Measurements from ENCODE around the gene TOM1L1.

The TOM1L1 gene

DNA sequence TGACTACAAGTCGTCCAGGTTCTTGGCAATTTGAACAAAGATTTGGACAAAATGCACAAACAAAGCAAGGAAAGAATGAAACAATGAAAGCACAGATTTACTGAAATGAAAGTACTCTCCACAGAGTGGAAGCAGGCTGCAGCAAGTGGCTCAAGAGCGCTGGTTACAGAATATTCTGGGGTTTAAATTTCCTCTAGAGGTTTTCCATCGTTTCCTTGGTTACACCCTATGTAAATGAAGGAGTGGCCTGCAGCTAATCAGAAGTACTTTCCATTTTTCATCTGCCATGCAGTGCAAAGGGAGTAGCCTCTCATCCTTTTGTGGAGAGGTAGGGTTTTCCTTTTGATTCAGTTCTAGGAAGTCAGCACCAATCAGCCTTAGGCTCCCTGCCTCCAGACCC is 79.7 kb downstream of the TOM1L1 start:
- H3K4me1 Mint-ChIP-seq (ENCODE audit: low read depth) = no peaks in the 10 kb centered on the region
- no peaks in the 10 kb centered on the region for H3K27me3 Mint-ChIP-seq
- H3K9me3 Mint-ChIP-seq = no peaks in the 10 kb centered on the region
- H3K27ac Mint-ChIP-seq = no peak overlapping the region
- H3K36me3 Mint-ChIP-seq (ENCODE audit: low read depth) = peaks cover 8% of the 10 kb centered on the region
- H3K4me3 Mint-ChIP-seq = no peak overlapping the region

DNA sequence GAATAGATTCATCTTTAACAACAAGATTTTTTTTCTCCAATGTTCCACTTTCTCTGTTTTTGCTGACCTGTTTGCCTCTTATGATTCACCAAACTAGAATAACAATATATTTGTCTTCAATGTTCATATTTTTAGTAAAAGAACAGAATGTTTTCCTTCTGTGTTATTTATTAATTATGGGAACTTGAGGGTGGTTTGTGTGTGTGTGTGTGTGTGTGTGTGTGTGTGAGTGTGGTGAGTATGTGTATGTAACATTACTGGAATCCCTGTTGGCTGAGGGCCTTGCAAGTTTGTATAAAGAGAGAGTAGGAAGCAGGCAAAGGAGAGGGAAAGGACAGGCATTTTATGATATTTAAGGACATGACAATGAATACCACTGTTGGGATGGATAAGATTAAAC is 81.7 kb downstream of the TOM1L1 start:
- no peaks in the 10 kb centered on the region for H3K9me3 Mint-ChIP-seq

DNA sequence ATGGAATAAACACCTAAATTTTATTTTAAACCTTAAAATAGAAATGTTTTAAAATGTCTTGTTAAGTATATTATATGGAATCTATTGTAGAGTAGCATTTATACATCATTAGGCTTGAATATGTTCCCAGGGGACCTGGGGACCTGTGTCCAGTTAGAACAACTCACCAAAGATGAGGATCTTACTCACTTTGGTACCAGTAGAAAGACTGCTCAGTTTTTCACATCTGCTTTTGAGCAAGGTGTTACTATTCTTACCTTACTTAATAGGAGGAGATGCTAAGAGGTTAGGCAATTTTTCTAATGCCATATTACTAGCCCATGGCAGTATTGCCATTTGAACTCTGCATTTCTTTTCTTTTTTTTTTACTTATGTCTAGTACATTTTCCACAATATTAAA is 82.6 kb downstream of the TOM1L1 start:
- no peaks in the 10 kb centered on the region for H3K4me1 Mint-ChIP-seq (ENCODE audit: low read depth)
- H3K4me3 Mint-ChIP-seq = no peak overlapping the region

More for the DNA sequence above, 81.7 kb downstream of the TOM1L1 start:
- H3K36me3 Mint-ChIP-seq (ENCODE audit: low read depth) = peaks cover 8% of the 10 kb centered on the region
- no peaks in the 10 kb centered on the region for H3K4me1 Mint-ChIP-seq (ENCODE audit: low read depth)
- H3K27ac Mint-ChIP-seq = no peak overlapping the region
- no peaks in the 10 kb centered on the region for H3K27me3 Mint-ChIP-seq
- H3K4me3 Mint-ChIP-seq = no peak overlapping the region

DNA sequence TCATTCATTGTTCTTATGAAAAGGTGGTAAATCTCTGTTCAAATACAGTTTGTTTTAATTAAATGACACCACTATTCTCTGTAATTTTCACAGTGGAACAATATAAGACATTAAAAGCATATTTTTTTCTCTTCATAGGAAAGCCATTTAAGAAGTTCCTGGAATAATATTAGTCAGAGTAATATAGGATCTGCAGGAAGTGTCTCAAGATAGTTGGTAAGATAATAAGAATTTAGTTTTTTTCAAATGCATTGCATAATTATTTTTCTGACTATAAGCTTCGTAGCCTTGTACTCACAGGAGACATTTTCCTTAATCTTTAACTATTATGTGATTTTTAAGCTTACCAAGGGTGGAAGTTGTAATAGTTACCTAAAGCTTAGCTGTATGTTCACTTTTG is 84.8 kb downstream of the TOM1L1 start:
- no peak overlapping the region for H3K27ac Mint-ChIP-seq
- H3K4me1 Mint-ChIP-seq (ENCODE audit: low read depth) = no peaks in the 10 kb centered on the region
- no peak overlapping the region for H3K4me3 Mint-ChIP-seq
- H3K36me3 Mint-ChIP-seq (ENCODE audit: low read depth) = peaks cover 8% of the 10 kb centered on the region
- H3K9me3 Mint-ChIP-seq = no peaks in the 10 kb centered on the region
- H3K27me3 Mint-ChIP-seq = no peaks in the 10 kb centered on the region

More for the DNA sequence above, 82.6 kb downstream of the TOM1L1 start:
- no peaks in the 10 kb centered on the region for H3K27me3 Mint-ChIP-seq
- peaks cover 8% of the 10 kb centered on the region for H3K36me3 Mint-ChIP-seq (ENCODE audit: low read depth)
- H3K27ac Mint-ChIP-seq = no peak overlapping the region
- no peaks in the 10 kb centered on the region for H3K9me3 Mint-ChIP-seq

DNA sequence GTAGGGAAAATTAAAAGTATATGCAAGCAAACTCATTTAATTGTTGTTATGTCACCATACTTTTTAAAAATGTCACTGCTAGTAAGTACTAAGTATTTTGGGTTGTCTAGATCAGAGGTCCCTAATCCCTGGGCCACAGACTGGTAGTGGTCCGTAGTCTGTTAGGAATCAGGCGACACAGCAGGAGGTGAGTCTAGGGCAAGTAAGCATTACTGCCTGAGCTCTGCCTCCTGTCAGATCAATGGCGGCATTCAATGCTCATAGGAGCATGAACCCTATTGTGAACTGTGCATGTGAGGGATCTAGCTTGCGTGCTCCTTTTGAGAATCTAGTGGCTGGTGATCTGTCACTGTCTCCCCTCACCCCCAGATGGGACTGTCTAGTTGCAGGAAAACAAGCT is 89.5 kb downstream of the TOM1L1 start:
- Mint-ChIP-seq H3K9me3 (no peaks in the 10 kb centered on the region), H3K27ac (no peak overlapping the region), H3K4me1 (ENCODE audit: low read depth) (no peaks in the 10 kb centered on the region), H3K27me3 (no peaks in the 10 kb centered on the region), H3K4me3 (no peak overlapping the region), H3K36me3 (ENCODE audit: low read depth) (peaks cover 5% of the 10 kb centered on the region)

DNA sequence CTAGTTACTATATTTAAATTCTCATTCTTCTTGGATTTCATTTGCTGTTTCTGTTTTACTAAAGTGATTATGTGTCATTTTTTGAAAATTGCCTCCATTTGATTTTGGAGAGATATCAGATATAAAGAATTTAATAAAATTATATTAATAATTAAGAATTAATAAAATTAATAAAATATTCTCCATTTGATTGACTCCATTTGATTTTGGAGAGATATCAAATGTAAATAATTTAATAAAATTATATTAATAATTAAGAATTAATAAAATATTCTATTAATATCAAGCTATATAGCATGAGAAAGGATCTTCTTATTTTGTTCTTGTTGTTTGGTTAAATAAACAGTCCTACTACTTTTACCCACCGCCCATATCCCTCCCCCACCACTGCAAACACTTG is 90.9 kb downstream of the TOM1L1 start:
- Mint-ChIP-seq H3K4me3 (no peak overlapping the region), H3K4me1 (ENCODE audit: low read depth) (no peaks in the 10 kb centered on the region), H3K27me3 (no peaks in the 10 kb centered on the region), H3K9me3 (no peaks in the 10 kb centered on the region), H3K36me3 (ENCODE audit: low read depth) (peaks cover 5% of the 10 kb centered on the region), H3K27ac (no peak overlapping the region)

DNA sequence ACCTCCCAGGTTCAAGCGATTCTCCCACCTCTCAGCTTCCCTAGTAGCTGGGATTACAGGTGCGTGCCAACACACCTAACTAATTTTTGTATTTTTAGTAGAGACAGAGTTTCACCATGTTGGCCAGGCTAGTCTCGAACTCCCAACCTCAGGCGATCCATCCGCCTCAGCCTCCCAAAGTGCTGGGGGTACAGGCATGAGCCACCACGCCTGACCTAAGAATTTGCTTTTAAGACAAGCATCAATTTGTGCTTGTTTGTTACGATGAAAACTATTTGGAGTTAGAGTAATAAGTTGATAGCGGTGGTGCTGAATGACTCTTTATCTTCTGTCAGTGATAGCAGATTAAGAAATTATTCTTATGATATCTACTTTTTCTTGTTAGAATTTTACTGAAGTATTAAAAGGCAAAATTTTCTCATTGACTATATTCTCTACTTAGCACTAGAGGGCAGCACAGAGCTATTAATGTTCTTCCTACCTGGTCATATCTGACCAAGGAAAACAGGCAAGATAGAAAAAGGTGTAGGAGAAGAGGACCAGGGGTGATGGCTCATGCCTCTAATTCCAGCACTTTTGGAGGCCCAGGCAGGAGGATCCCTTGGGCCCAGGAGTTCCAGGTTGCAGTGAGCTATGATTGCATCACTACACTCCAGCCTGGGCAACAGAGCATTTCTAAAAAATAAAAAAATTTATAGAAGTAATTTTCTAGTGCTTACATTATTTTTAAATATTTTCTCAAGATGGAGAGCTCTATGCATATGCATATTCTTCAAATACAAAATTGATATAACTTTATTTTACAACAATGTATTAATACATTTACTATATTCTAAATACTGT is 92.4 kb downstream of the TOM1L1 start:
- H3K9me3 Mint-ChIP-seq = no peaks in the 10 kb centered on the region
- H3K36me3 Mint-ChIP-seq (ENCODE audit: low read depth) = peaks cover 5% of the 10 kb centered on the region
- no peak overlapping the region for H3K27ac Mint-ChIP-seq
- H3K4me3 Mint-ChIP-seq = no peak overlapping the region
- H3K27me3 Mint-ChIP-seq = no peaks in the 10 kb centered on the region
- no peaks in the 10 kb centered on the region for H3K4me1 Mint-ChIP-seq (ENCODE audit: low read depth)

DNA sequence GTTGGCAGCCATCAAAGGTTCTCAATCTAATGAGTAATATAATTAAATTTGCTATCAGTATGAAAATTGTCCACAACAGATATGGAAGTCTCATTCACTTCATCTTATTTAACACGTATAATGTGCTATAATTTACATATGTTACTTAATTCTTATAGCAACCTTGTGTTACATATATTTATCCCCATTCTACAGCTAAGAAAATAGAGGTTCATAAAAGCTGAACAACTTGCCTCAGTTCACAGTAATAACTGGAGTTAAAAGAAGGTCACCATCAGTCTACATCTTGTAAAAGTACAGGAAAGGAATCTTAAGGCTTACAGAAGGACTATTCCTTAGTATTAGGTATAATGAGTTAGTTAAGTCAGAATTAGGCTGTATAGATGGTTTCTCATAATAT is 95.8 kb downstream of the TOM1L1 start:
- H3K27ac Mint-ChIP-seq = no peak overlapping the region
- no peaks in the 10 kb centered on the region for H3K4me1 Mint-ChIP-seq (ENCODE audit: low read depth)
- H3K9me3 Mint-ChIP-seq = no peaks in the 10 kb centered on the region
- H3K4me3 Mint-ChIP-seq = no peak overlapping the region
- peaks cover 5% of the 10 kb centered on the region for H3K36me3 Mint-ChIP-seq (ENCODE audit: low read depth)
- no peaks in the 10 kb centered on the region for H3K27me3 Mint-ChIP-seq

DNA sequence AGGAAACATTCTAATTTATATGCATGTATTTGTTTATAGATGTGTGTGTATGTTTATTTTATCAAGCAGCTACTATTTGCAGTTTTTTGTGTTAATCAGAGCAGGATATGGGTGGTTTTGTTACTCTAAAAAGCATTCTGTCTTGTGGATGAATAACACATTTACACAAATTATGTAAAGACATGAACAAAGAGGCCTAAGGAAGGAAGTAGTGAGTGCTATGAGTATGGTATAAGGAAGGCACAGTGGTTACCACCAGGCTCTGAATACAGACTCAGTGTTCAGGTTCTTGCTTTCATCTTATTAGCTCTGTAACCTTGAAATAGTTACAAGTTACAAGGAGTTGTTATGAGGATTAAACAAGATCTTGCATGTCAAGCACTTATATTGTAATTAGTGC is 101.8 kb downstream of the TOM1L1 start:
- H3K36me3 Mint-ChIP-seq (ENCODE audit: low read depth) = no peaks in the 10 kb centered on the region

DNA sequence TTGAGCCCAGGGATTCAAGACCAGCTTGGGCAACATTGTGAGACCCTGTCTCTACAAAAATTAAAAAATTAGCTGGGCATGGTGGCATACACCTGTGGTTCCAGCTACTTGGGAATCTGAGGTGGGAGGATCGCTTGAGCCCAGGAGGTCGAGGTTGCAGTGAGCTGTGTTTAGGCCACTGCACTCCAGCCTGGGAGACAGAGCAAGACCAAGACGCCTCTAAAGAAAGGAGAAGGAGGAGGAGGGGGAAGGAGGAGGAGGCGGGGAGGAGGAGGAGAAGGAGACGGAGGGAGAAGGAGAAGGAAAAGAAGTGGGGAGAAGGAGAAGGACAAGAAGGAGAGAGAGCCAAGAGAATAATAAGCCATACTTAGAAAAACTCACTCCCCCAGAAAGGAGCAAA is 103.8 kb downstream of the TOM1L1 start:
- no peaks in the 10 kb centered on the region for H3K9me3 Mint-ChIP-seq
- H3K36me3 Mint-ChIP-seq (ENCODE audit: low read depth) = peaks cover 12% of the 10 kb centered on the region
- H3K4me3 Mint-ChIP-seq = no peak overlapping the region
- H3K27me3 Mint-ChIP-seq = no peaks in the 10 kb centered on the region
- H3K27ac Mint-ChIP-seq = no peak overlapping the region
- H3K4me1 Mint-ChIP-seq (ENCODE audit: low read depth) = no peaks in the 10 kb centered on the region

More for the DNA sequence above, 101.8 kb downstream of the TOM1L1 start:
- Mint-ChIP-seq H3K27ac (no peak overlapping the region), H3K4me3 (no peak overlapping the region), H3K9me3 (no peaks in the 10 kb centered on the region), H3K27me3 (no peaks in the 10 kb centered on the region), H3K4me1 (ENCODE audit: low read depth) (no peaks in the 10 kb centered on the region)

DNA sequence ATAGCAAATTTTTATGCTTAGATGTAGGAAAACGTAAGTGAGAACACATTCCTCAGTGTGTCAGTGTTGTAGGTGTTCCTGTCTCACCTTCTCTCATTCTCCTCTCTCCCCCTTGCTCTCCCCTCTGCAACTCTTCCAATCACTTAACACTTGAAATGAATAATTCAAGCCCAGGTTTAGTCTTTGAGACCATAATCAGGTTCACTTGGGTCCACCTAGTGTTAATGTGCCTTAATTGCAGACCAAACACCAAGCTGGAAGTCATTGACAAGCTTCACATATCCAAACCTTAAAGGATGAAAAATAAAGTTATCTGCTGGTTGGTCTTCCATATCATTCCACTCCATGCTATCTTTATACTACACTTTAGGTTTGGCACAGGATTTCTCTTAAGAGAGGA is 104.9 kb downstream of the TOM1L1 start:
- Mint-ChIP-seq H3K36me3 (ENCODE audit: low read depth) (peaks cover 16% of the 10 kb centered on the region), H3K9me3 (no peaks in the 10 kb centered on the region), H3K27ac (no peak overlapping the region), H3K27me3 (no peaks in the 10 kb centered on the region), H3K4me3 (no peak overlapping the region), H3K4me1 (ENCODE audit: low read depth) (no peaks in the 10 kb centered on the region)

All from stimulated activated naive CD8-positive, alpha-beta T cell treated with anti-CD3 and anti-CD28 coated beads, Interleukin-15, Interleukin-2, amounts not matched to agents 100 ng/mL and 50 ng/mL, for 24 hours (primary cell).